A549 (cell line): ENCODE results near the gene GTF3A.

Experiments used
- CEBPB ChIP-seq, 2 experiments: fragments of >200 bp in 1 of 2; sonication (Bioruptor Twin) in 1 of 2; formaldehyde crosslinking in 1 of 2; IDR thresholded peaks; 2 replicates each; pipeline ENCODE4 v1.6.1; 2012 to 2016
- CTCF ChIP-seq: fragments of >200 bp; sonication (Bioruptor Twin); formaldehyde crosslinking; IDR thresholded peaks from 3 replicates; pipeline ENCODE4 v1.5.1; 2016
- PBX3 ChIP-seq: IDR thresholded peaks from 2 replicates; pipeline ENCODE4 v1.6.1; 2012
- POLR2A ChIP-seq: IDR thresholded peaks from 2 replicates; pipeline ENCODE4 v1.6.1; 2012; ENCODE audit warnings: mild to moderate bottlenecking, low read length
- POLR2AphosphoS2 ChIP-seq: conservative IDR thresholded peaks from 2 replicates; pipeline ENCODE4 v1.6.1; 2012; ENCODE audit warnings: low read length, improper control_type of control experiment, inconsistent platforms

- TF ChIP-seq POLR2A (no peak), POLR2AphosphoS2 (no peak), PBX3 (no peak), CTCF (no peak), CEBPB (IDR thresholded peaks at IDR 0.05) (no peak)
Observed at GRCh38 chr13:27411341-27411740, 13.1 kb upstream of the GTF3A start.
